GM12892 (cell line): ENCODE results near the gene DHCR7.

Source experiments
- POLR2AphosphoS5 ChIP-seq: IDR thresholded peaks from 2 replicates; pipeline ENCODE4 v1.6.1; 2011; ENCODE audit warnings: low read depth, low read length, control low read depth
- TAF1 ChIP-seq: IDR thresholded peaks from 2 replicates; pipeline ENCODE4 v1.6.1; 2011; ENCODE audit warnings: low read depth, mild to moderate bottlenecking, control low read depth, low read length, borderline replicate concordance

- TF ChIP-seq TAF1 (no peak), POLR2AphosphoS5 (no peak)
Observed at GRCh38 chr11:71393283-71393682, 54.9 kb downstream of the DHCR7 start.
